H9 (cell line): ENCODE data around the gene GABRB3. TPM values are rescaled to one million over a fixed set of nuclear protein-coding genes. Genes with fewer than 3 reads are reported as not detected.

Experiments
- DNase-seq: peaks from one replicate; pipeline ENCODE4 v3.0.0-alpha.2; 2017
- H2AFZ ChIP-seq: one replicate; pipeline ENCODE4 v1.6.1; 2013; ENCODE audit warnings: mild to moderate bottlenecking, low read length, control low read depth, moderate library complexity
- H2AK5ac ChIP-seq: 2 replicates; pipeline ENCODE4 v1.6.1; 2013; ENCODE audit warnings: low read length, control low read depth, mixed read lengths; ENCODE audit not compliant: insufficient read length
- H2BK120ac ChIP-seq: one replicate; pipeline ENCODE4 v1.6.1; 2013; ENCODE audit warnings: low read depth, mild to moderate bottlenecking, low read length, control low read depth, inconsistent platforms; ENCODE audit not compliant: poor library complexity, severe bottlenecking
- H2BK12ac ChIP-seq: 2 replicates; pipeline ENCODE4 v1.6.1; 2013; ENCODE audit warnings: low read length, control low read depth, mixed read lengths, low read depth; ENCODE audit not compliant: insufficient read length
- H2BK15ac ChIP-seq: 2 replicates; pipeline ENCODE4 v1.6.1; 2013; ENCODE audit warnings: low read depth, low read length, control low read depth
- H2BK20ac ChIP-seq: one replicate; pipeline ENCODE4 v1.6.1; 2013; ENCODE audit warnings: low read depth, mild to moderate bottlenecking, low read length, control low read depth, inconsistent platforms; ENCODE audit not compliant: poor library complexity, severe bottlenecking
- H2BK5ac ChIP-seq: 2 replicates; pipeline ENCODE4 v1.6.1; 2013; ENCODE audit warnings: low read length, control low read depth, mixed read lengths; ENCODE audit not compliant: insufficient read length
- H3K14ac ChIP-seq: 2 replicates; pipeline ENCODE4 v1.6.1; 2013; ENCODE audit warnings: low read length, control low read depth; ENCODE audit not compliant: insufficient read depth
- H3K18ac ChIP-seq: 2 replicates; pipeline ENCODE4 v1.6.1; 2013; ENCODE audit warnings: low read depth, mild to moderate bottlenecking, mixed read lengths, low read length, control low read depth; ENCODE audit not compliant: insufficient read length
- H3K23ac ChIP-seq: 2 replicates; pipeline ENCODE4 v1.6.1; 2013; ENCODE audit warnings: low read length, control low read depth, mixed read lengths, low read depth; ENCODE audit not compliant: insufficient read length
- H3K23me2 ChIP-seq: 2 replicates; pipeline ENCODE4 v1.6.1; 2013; ENCODE audit warnings: low read depth, mild to moderate bottlenecking, mixed read lengths, low read length, control low read depth; ENCODE audit not compliant: insufficient read length, poor library complexity, severe bottlenecking
- H3K27ac ChIP-seq: 2 replicates; pipeline ENCODE4 v1.5.1; 2013; ENCODE audit warnings: low read length, control low read depth, mixed read lengths, low read depth; ENCODE audit not compliant: insufficient read length
- H3K27me3 ChIP-seq: 2 replicates; pipeline ENCODE4 v1.6.1; 2013; ENCODE audit warnings: low read length, control low read depth, inconsistent platforms; ENCODE audit not compliant: insufficient read depth
- H3K4ac ChIP-seq: 2 replicates; pipeline ENCODE4 v1.6.1; 2013; ENCODE audit warnings: low read depth, mild to moderate bottlenecking, control low read depth, inconsistent platforms, low read length, moderate library complexity
- H3K4me1 ChIP-seq: 2 replicates; pipeline ENCODE4 v1.6.1; 2013; ENCODE audit warnings: low read length, control low read depth, inconsistent platforms; ENCODE audit not compliant: insufficient read depth
- H3K4me2 ChIP-seq: 2 replicates; pipeline ENCODE4 v1.6.1; 2013; ENCODE audit warnings: low read length, control low read depth, mixed read lengths; ENCODE audit not compliant: insufficient read length, insufficient read depth
- H3K56ac ChIP-seq: 2 replicates; pipeline ENCODE4 v1.6.1; 2013; ENCODE audit warnings: low read depth, mild to moderate bottlenecking, mixed read lengths, low read length, control low read depth; ENCODE audit not compliant: insufficient read length
- H3K79me1 ChIP-seq: 2 replicates; pipeline ENCODE4 v1.6.1; 2013; ENCODE audit warnings: low read depth, mild to moderate bottlenecking, moderate library complexity, low read length, control low read depth, inconsistent platforms; ENCODE audit not compliant: insufficient read depth, poor library complexity, severe bottlenecking
- H3K79me2 ChIP-seq: 2 replicates; pipeline ENCODE4 v1.6.1; 2013; ENCODE audit warnings: low read length, control low read depth, inconsistent platforms; ENCODE audit not compliant: insufficient read depth
- H3K9ac ChIP-seq: 2 replicates; pipeline ENCODE4 v1.6.1; 2013; ENCODE audit warnings: low read length, control low read depth, mixed read lengths; ENCODE audit not compliant: insufficient read length; ENCODE audit errors: extremely low read depth
- H3K9me3 ChIP-seq: one replicate; pipeline ENCODE4 v1.6.1; 2013; ENCODE audit warnings: low read depth, low read length, inconsistent platforms; ENCODE audit not compliant: control insufficient read depth
- H3T11ph ChIP-seq: one replicate; pipeline ENCODE4 v1.6.1; 2013; ENCODE audit warnings: mild to moderate bottlenecking, low read length, control low read depth, inconsistent platforms
- H4K20me1 ChIP-seq: one replicate; pipeline ENCODE4 v1.6.1; 2013; ENCODE audit not compliant: control insufficient read depth, insufficient read length, insufficient read depth
- H4K5ac ChIP-seq: 2 replicates; pipeline ENCODE4 v1.6.1; 2013; ENCODE audit warnings: low read depth, mild to moderate bottlenecking, mixed read lengths, low read length, control low read depth; ENCODE audit not compliant: insufficient read length
- H4K8ac ChIP-seq: replicated peaks from 2 replicates; pipeline ENCODE4 v1.6.1; 2013; ENCODE audit warnings: low read length, control low read depth, mixed read lengths, low read depth; ENCODE audit not compliant: insufficient read length
- H4K91ac ChIP-seq: 2 replicates; pipeline ENCODE4 v1.6.1; 2013; ENCODE audit warnings: low read depth, mild to moderate bottlenecking, moderate library complexity, mixed read lengths, low read length, control low read depth; ENCODE audit not compliant: insufficient read length
- H3K27ac Mint-ChIP-seq, 3 experiments: 2 replicates in 2 of 3; 3 replicates in 1 of 3; pipeline ENCODE4 v1.8.0; 2020 to 2021; ENCODE audit warnings: mixed read lengths in 3 of 3, mild to moderate bottlenecking in 1 of 3, moderate library complexity in 1 of 3
- H3K27me3 Mint-ChIP-seq: 2 replicates; pipeline ENCODE4 v1.8.0; 2021; ENCODE audit warnings: low read depth, mild to moderate bottlenecking, moderate library complexity, mixed read lengths
- H3K36me3 Mint-ChIP-seq, 3 experiments: 2 replicates in 2 of 3; 3 replicates in 1 of 3; pipeline ENCODE4 v1.8.0; 2020 to 2021; ENCODE audit warnings: low read depth in 3 of 3, mixed read lengths in 3 of 3; ENCODE audit not compliant: insufficient read depth in 1 of 3
- H3K4me1 Mint-ChIP-seq, 2 experiments: 2 replicates each; pipeline ENCODE4 v1.8.0; 2020; ENCODE audit warnings: mixed read lengths in 2 of 2
- H3K4me3 Mint-ChIP-seq, 2 experiments: 2 replicates in 1 of 2; 3 replicates in 1 of 2; pipeline ENCODE4 v1.8.0; 2020 to 2021; ENCODE audit warnings: mild to moderate bottlenecking in 2 of 2, mixed read lengths in 2 of 2, moderate library complexity in 1 of 2
- H3K9me3 Mint-ChIP-seq, 2 experiments: 2 replicates in 1 of 2; 3 replicates in 1 of 2; pipeline ENCODE4 v1.8.0; 2020; ENCODE audit warnings: mild to moderate bottlenecking in 2 of 2, mixed read lengths in 2 of 2, moderate library complexity in 1 of 2
- WGBS: extraction: QIAGEN DNeasy Blood & Tissue Kit; methylation state at CpG from one replicate; pipeline ENCODE4 v1.1.7; 2013; ENCODE audit warnings: missing lambda C conversion rate, low lambda C conversion rate, mixed read lengths; ENCODE audit not compliant: insufficient read length; ENCODE audit errors: extremely low coverage; 5-methylcytosine and 5-hydroxymethylcytosine counted together
- total RNA-seq: library from RNA; stranded (reverse); gene quantifications from 2 replicates; pipeline ENCODE4 v1.2.1, GENCODE V29; 2021
- TF ChIP-seq, protein P1 (sequence below): fragments of 200-600 bp; sonication (generic); conservative IDR thresholded peaks from 3 replicates; pipeline ENCODE4 v1.8.0; 2021; ENCODE audit warnings: antibody characterized with exemption, mild to moderate bottlenecking

Gene GABRB3
- total RNA-seq, 1 experiment from 2014 or later, result 98.2 TPM

GRCh38 chr15:26537663-26538062 lies 235.2 kb downstream of the GABRB3 start:
- DNase-seq, result no peak
- TF ChIP-seq, protein P1, sequence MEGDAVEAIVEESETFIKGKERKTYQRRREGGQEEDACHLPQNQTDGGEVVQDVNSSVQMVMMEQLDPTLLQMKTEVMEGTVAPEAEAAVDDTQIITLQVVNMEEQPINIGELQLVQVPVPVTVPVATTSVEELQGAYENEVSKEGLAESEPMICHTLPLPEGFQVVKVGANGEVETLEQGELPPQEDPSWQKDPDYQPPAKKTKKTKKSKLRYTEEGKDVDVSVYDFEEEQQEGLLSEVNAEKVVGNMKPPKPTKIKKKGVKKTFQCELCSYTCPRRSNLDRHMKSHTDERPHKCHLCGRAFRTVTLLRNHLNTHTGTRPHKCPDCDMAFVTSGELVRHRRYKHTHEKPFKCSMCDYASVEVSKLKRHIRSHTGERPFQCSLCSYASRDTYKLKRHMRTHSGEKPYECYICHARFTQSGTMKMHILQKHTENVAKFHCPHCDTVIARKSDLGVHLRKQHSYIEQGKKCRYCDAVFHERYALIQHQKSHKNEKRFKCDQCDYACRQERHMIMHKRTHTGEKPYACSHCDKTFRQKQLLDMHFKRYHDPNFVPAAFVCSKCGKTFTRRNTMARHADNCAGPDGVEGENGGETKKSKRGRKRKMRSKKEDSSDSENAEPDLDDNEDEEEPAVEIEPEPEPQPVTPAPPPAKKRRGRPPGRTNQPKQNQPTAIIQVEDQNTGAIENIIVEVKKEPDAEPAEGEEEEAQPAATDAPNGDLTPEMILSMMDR, result no peak
- Histone ChIP-seq H3K9ac (no peak overlapping the region), H3K27me3 (no peaks in the 10 kb centered on the region), H3K56ac (no peak overlapping the region), H3K9me3 (no peaks in the 10 kb centered on the region), H2AFZ (no peak overlapping the region), H3K79me1 (no peaks in the 10 kb centered on the region), H4K91ac (no peak overlapping the region), H3K79me2 (no peaks in the 10 kb centered on the region), H2BK20ac (no peak overlapping the region), H3K27ac (no peak overlapping the region), H3K14ac (no peak overlapping the region), H4K8ac (no peak overlapping the region), H4K5ac (no peak overlapping the region), H3K4me2 (no peak overlapping the region), H3K23ac (no peak overlapping the region), H2BK5ac (no peak overlapping the region), H2AK5ac (no peak overlapping the region), H2BK120ac (no peak overlapping the region), H3K4me1 (no peaks in the 10 kb centered on the region), H4K20me1 (no peaks in the 10 kb centered on the region), H3K23me2 (no peaks in the 10 kb centered on the region), H3K18ac (no peak overlapping the region), H3T11ph (no peak overlapping the region), H3K4ac (no peak overlapping the region), H2BK15ac (no peak overlapping the region), H2BK12ac (no peak overlapping the region)
- Mint-ChIP-seq H3K4me3 (no peak overlapping the region), H3K36me3 (peaks cover 20 to 36% (median 31%) of the 10 kb centered on the region in 3 experiments), H3K9me3 (peaks cover 15 to 19% of the 10 kb centered on the region in 2 experiments), H3K4me1 (0 out of 4 replicates have a peak, but pooled peaks cover 0 to 2% of the 10 kb centered on the region in 2 experiments), H3K27ac (no peak overlapping the region), H3K27me3 (no peaks in the 10 kb centered on the region)
- no CpG with 5 or more reads among the region's 2 CpGs for WGBS
